DMS79 treated with DMSO at 0.1 percent for 48 hours (cell line): ENCODE data around the gene SMARCA1.

Experiments
- DNase-seq: peaks from one replicate; lab custom pipeline; 2025; lab: John Stamatoyannopoulos, UW

The SMARCA1 gene

GRCh38 chrX:129452523-129452922 lies 70.8 kb downstream of the SMARCA1 start:
- no peak for DNase-seq

GRCh38 chrX:129450123-129450522 lies 73.2 kb downstream of the SMARCA1 start:
- no peak for DNase-seq

DNA sequence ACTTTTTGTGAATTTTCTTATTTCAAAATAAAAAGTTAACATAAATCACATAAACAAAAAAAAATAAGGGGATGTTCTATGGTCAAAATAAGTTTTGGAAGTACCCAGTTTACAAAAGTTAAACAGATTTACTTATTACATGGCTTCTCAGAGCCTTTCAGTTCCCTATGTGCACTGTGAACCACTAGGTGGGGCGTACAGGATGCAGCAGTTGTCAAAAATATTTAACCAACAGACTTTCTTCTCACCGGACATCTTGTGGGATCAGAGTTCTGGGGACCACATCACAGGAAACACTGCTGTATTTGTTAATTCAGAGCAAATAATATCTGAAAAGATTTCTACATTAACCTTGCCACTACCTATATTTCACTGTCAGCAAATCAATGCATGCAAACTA lies 74.1 kb downstream of the SMARCA1 start:
- no peak for DNase-seq

- no peak for DNase-seq
Observed at GRCh38 chrX:129445436-129445835, 77.9 kb downstream of the SMARCA1 start.

- no peak for DNase-seq
Observed at GRCh38 chrX:129433945-129434344, 89.3 kb downstream of the SMARCA1 start.

DNA sequence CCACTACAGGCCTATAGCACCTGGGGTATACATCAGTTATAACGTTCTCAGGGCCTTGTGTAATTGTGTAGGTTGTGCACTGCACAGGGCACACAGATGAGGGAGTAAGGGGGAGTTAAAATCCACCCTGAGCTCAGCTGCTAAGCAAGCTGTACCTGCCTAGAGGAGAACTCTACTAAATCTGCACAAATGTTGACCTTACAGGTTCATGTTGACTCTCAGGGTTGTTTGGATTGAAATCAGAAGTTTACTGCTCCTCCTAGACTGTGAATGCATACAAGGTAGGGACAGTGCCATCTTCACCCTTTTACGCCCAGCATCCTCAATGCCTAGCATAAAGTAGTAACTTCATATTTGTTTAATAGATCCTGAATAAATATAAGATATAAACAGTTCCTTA lies 89.8 kb downstream of the SMARCA1 start:
- no peak for DNase-seq

GRCh38 chrX:129427267-129427666 lies 96.0 kb downstream of the SMARCA1 start:
- DNase-seq, result peak; percentile 37

DNA sequence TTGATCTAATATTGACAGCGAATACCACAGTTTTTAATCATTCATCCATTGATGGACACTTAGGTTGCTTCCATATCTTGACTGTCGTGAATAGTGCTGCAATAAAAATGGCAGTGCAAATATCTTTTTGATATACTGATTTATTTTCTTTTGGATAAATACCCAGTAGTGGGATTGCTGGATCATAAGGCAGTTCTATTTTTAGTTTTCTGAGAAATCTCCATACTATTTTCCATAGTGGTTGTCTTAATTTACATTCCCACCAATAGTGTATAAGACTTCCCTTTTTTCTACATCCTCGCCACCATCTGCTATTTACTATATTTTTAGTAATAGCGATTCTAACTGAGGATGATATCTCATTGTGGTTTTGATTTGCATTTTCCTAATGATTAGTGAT lies 100.1 kb downstream of the SMARCA1 start:
- DNase-seq, result no peak

GRCh38 chrX:129404670-129405008 lies 118.7 kb downstream of the SMARCA1 start:
- DNase-seq, result no peak

DNA sequence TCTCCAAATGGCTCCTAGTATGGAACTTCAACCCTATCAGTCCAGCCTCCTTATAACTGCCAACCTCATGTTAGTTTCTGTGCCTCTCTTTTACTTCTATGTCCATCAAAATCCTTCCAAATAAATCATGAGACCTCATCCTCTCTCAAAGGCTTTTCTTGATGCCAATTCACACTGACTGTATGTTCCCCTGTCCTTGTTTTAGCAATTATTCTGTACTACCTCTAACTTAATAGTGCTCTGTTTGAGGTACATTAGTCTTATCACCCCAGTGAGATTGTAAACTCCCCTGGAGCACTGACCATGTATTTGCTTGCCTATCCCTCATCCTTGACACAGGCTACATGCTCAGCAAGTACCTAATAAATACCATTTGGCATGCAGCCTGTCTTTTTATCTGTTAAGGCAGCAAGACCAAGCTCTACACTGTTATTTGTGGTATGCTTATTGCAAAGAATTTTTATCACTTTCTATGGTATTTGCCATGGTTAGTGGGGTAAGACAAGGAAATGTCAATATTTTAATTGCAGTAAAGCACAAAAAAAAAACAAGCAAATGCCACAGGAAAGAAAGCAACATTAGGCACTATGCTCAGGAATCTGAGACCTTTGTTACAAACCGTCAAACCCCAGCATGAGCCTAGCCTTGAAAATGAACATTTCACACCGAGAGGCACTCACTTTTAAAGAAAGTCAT lies 119.2 kb downstream of the SMARCA1 start:
- no peak for DNase-seq
